Hematopoietic multipotent progenitor cell (in vitro differentiated cells): ENCODE data around the gene DYRK1B. TPM values are rescaled to one million over a fixed set of nuclear protein-coding genes. Genes with fewer than 3 reads are reported as not detected.

ENCODE experiments used
- DNase-seq, 3 donors: peaks; one replicate each; pipeline ENCODE4 v3.0.0-alpha.2; 2011 to 2015; ENCODE audit warnings: low read depth in 2 of 3, low spot score in 2 of 3
- total RNA-seq: library from RNA; depleted of rRNA; stranded (reverse); fragments of >200 nt; gene quantifications from one replicate; pipeline ENCODE4 v1.2.3, GENCODE V29; 2012

The DYRK1B gene
- total RNA-seq, 1 donor: 48.5 TPM

GRCh38 chr19:39864118-39864517 is 30.2 kb upstream of the DYRK1B start:
- DNase-seq: no peak

GRCh38 chr19:39858541-39858940 is 24.6 kb upstream of the DYRK1B start:
- DNase-seq: no peak

GRCh38 chr19:39852882-39853281 is 18.9 kb upstream of the DYRK1B start:
- no peak for DNase-seq

GRCh38 chr19:39850892-39851291 is 16.9 kb upstream of the DYRK1B start:
- DNase-seq: no peak

- no peak for DNase-seq
These were observed 14.4 kb upstream of the DYRK1B start for GRCh38 chr19:39848392-39848791.

- no peak for DNase-seq
These were observed 13.6 kb upstream of the DYRK1B start for GRCh38 chr19:39847525-39847924.

- DNase-seq: no peak
These were observed 12.9 kb upstream of the DYRK1B start for GRCh38 chr19:39846678-39847486.

GRCh38 chr19:39845933-39846677 is 12.1 kb upstream of the DYRK1B start, which contains the start of gene FBL:
Gene FBL, minus strand, starts transcription at chr19:39846379. Its CDS starts 79 bp downstream, at chr19:39846300.
- peak; percentile 91 to 95 (median 93) for DNase-seq

GRCh38 chr19:39845584-39845932 is 11.6 kb upstream of the DYRK1B start:
- no peak for DNase-seq

GRCh38 chr19:39845172-39845571 is 11.2 kb upstream of the DYRK1B start:
- DNase-seq: no peak

- peak in 2 of 3 donors; percentile 49 to 73 for DNase-seq
These were observed 10.2 kb upstream of the DYRK1B start for GRCh38 chr19:39843919-39844793.

- no peak for DNase-seq
These were observed 8.9 kb upstream of the DYRK1B start for GRCh38 chr19:39842693-39843435.

- DNase-seq: no peak
These were observed 7.1 kb upstream of the DYRK1B start for GRCh38 chr19:39841041-39841440.

GRCh38 chr19:39840492-39840891 is 6.5 kb upstream of the DYRK1B start:
- no peak for DNase-seq

- DNase-seq: no peak
These were observed 5.8 kb upstream of the DYRK1B start for GRCh38 chr19:39839678-39840327.

- no peak for DNase-seq
These were observed 4.6 kb upstream of the DYRK1B start for GRCh38 chr19:39838569-39838968.

- DNase-seq: no peak
These were observed 4.0 kb upstream of the DYRK1B start for GRCh38 chr19:39837978-39838377.

GRCh38 chr19:39834287-39834841 is 402 bp upstream of the DYRK1B start:
- no peak for DNase-seq

GRCh38 chr19:39833160-39833463 is 850 bp downstream of the DYRK1B start:
- DNase-seq: no peak
